Endodermal cell (in vitro differentiated cells): ENCODE results near the gene ILKAP. TPM values are rescaled to one million over a fixed set of nuclear protein-coding genes. Genes with fewer than 3 reads are reported as not detected.

Experiments
- DNase-seq: peaks from one replicate; pipeline ENCODE4 v3.0.0-alpha.2; 2017
- H3K27ac ChIP-seq: 2 replicates; pipeline ENCODE4 v1.5.1; 2013; ENCODE audit warnings: mild to moderate bottlenecking, low read depth, low read length, moderate library complexity
- H3K27me3 ChIP-seq: 2 replicates; pipeline ENCODE4 v1.6.1; 2013; ENCODE audit warnings: mild to moderate bottlenecking, low read length, moderate library complexity; ENCODE audit not compliant: insufficient read depth, control insufficient read depth, poor library complexity, severe bottlenecking
- H3K36me3 ChIP-seq: 2 replicates; pipeline ENCODE4 v1.7.0; 2013; ENCODE audit warnings: mild to moderate bottlenecking, low read length, moderate library complexity; ENCODE audit not compliant: control insufficient read depth, insufficient read depth
- H3K4me1 ChIP-seq: one replicate; pipeline ENCODE4 v1.7.0; 2013; ENCODE audit warnings: low read length; ENCODE audit not compliant: control insufficient read depth, insufficient read depth
- H3K4me3 ChIP-seq: 2 replicates; pipeline ENCODE4 v1.5.1; 2013; ENCODE audit warnings: mild to moderate bottlenecking, low read length, moderate library complexity
- H3K9ac ChIP-seq: 2 replicates; pipeline ENCODE4 v1.6.1; 2013; ENCODE audit warnings: mild to moderate bottlenecking, low read length, moderate library complexity; ENCODE audit not compliant: poor library complexity, severe bottlenecking; ENCODE audit errors: extremely low read depth
- H3K9me3 ChIP-seq: 2 replicates; pipeline ENCODE4 v1.6.1; 2013; ENCODE audit warnings: mild to moderate bottlenecking, low read length, moderate library complexity; ENCODE audit not compliant: control insufficient read depth
- H3K27ac Mint-ChIP-seq: 2 replicates; pipeline ENCODE4 v1.8.0; 2020; ENCODE audit warnings: mixed read lengths
- H3K27me3 Mint-ChIP-seq: 2 replicates; pipeline ENCODE4 v1.8.0; 2021; ENCODE audit warnings: mild to moderate bottlenecking, mixed read lengths; ENCODE audit not compliant: insufficient read depth
- H3K36me3 Mint-ChIP-seq: 2 replicates; pipeline ENCODE4 v1.8.0; 2020; ENCODE audit warnings: low read depth, mixed read lengths
- H3K4me1 Mint-ChIP-seq: 2 replicates; pipeline ENCODE4 v1.8.0; 2020; ENCODE audit warnings: mixed read lengths
- H3K4me3 Mint-ChIP-seq: 2 replicates; pipeline ENCODE4 v1.8.0; 2020; ENCODE audit warnings: mild to moderate bottlenecking, moderate library complexity, mixed read lengths
- H3K9me3 Mint-ChIP-seq: 2 replicates; pipeline ENCODE4 v1.8.0; 2020; ENCODE audit warnings: mild to moderate bottlenecking, mixed read lengths
- WGBS, 2 experiments: methylation state at CpG; one replicate each; pipeline versions ENCODE4 v1.1.5 to v1.1.7; 2013; ENCODE audit warnings: missing lambda C conversion rate in 2 of 2, mixed read lengths in 1 of 2; ENCODE audit not compliant: insufficient coverage in 1 of 2, insufficient read length in 1 of 2; 5-methylcytosine and 5-hydroxymethylcytosine counted together
- total RNA-seq, 2 donors: library from RNA; stranded (reverse); fragmentation: NEBNext Ultra II Directional in 1 of 2; extraction: Animal tissue kit (Norgen Biotek cat#: 25700) in 1 of 2; gene quantifications; 2 replicates in 1 of 2; 3 replicates in 1 of 2; pipeline ENCODE4 v1.2.1, GENCODE V29; 2021
- TF ChIP-seq, protein P1 (sequence below): fragments of 200-600 bp; sonication (generic); conservative IDR thresholded peaks from 2 replicates; pipeline ENCODE4 v1.5.0; 2021; ENCODE audit warnings: antibody characterized with exemption, mild to moderate bottlenecking

ILKAP gene
- total RNA-seq, 2 donors from 2014 or later, result 40.9 to 46.4 TPM

DNA sequence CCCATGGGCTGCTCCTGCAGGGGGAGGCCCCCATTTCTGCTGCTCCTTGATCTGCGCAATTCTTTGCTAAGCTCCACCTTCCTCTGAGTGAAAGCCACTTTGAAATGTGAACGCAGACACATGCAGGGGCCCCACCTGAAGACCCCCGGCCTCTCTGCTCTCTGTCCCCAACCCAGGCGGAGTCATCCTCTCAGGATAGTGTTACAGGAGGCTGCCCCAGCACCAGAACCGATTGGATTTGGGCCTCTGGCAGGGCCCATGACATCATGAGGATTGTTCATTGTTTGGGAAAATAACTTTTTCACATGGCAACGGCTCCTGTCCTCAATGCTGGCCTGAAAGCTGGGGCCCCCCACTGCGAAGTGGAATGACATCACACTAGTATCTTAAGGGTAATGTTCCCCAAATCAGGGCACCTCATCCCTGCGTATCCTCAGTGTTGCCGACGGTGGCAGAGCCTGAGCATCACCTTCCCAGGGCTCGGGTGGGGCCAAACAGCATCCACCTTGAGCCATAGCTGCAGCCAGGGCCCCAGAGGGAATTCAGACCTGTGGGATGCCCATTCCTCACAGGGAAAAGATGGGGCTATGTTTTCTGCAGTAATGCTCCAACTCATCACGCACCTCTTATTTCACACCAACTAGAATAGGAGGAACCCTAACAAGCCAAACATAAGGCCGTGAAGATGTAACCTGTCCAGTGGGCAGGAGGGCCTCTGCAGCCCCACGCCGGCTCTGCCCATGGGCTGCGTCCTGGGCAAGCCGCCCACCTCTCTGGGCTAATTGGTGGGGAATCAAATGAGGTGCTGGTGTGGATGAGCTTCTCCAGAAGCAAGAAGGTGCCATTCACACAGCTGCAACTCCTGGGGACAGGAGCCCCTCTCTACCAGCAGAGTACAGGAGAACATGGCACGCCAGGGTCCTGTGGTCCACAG, 47.5 kb downstream of the ILKAP start:
- 84 to 85% methylated on average over 11 to 18 of the region's 18 CpGs for WGBS, 2 experiments
- Histone ChIP-seq H3K4me1 (no peaks in the 10 kb centered on the region), H3K9me3 (no peaks in the 10 kb centered on the region), H3K9ac (no peak overlapping the region), H3K27ac (no peak overlapping the region), H3K36me3 (no peaks in the 10 kb centered on the region), H3K4me3 (no peak overlapping the region), H3K27me3 (peaks cover 20% of the 10 kb centered on the region)
- DNase-seq, result no peak
- no peak overlapping the region for H3K4me3 Mint-ChIP-seq
- peaks cover 2% of the 10 kb centered on the region for H3K4me1 Mint-ChIP-seq
- H3K27me3 Mint-ChIP-seq, result peaks cover 32% of the 10 kb centered on the region
- TF ChIP-seq, protein P1, sequence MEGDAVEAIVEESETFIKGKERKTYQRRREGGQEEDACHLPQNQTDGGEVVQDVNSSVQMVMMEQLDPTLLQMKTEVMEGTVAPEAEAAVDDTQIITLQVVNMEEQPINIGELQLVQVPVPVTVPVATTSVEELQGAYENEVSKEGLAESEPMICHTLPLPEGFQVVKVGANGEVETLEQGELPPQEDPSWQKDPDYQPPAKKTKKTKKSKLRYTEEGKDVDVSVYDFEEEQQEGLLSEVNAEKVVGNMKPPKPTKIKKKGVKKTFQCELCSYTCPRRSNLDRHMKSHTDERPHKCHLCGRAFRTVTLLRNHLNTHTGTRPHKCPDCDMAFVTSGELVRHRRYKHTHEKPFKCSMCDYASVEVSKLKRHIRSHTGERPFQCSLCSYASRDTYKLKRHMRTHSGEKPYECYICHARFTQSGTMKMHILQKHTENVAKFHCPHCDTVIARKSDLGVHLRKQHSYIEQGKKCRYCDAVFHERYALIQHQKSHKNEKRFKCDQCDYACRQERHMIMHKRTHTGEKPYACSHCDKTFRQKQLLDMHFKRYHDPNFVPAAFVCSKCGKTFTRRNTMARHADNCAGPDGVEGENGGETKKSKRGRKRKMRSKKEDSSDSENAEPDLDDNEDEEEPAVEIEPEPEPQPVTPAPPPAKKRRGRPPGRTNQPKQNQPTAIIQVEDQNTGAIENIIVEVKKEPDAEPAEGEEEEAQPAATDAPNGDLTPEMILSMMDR, result no peak
- peaks cover 4% of the 10 kb centered on the region for H3K9me3 Mint-ChIP-seq
- H3K27ac Mint-ChIP-seq, result no peak overlapping the region
- no peaks in the 10 kb centered on the region for H3K36me3 Mint-ChIP-seq

DNA sequence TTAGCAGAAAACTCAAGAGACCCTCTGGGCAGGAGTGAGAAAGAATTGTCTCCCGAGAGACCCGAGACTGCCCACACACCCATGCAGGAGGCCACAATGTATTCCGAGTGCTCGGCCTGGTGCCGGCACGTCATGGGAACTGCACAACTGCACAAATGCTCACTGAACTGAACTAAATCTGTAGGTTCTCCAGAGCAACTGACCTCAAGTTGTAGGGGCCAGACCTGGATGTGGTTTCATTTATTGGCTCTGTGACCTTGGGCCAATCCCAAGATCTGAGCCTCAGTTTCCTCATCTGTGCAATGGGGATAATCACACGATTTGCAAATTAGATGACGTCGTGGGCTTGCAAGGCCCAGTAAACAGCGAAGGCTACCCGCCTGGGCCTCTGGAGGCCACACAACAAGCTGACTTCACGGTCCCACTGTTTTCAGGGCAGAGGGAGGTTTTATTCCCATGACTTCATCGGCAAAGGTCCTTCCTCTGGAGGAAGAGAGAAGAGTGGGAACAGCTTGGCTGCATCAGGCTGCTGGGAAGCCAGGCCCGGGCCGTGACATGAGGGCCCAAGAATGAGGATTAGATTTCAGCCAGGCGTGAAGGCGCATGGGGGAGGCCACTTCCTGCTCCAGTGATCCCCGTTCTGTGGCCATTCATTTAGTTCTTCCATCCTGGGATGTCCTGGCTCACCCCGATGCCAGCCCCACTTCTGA, 48.3 kb downstream of the ILKAP start:
- Mint-ChIP-seq H3K4me1 (peaks cover 2% of the 10 kb centered on the region), H3K9me3 (peaks cover 4% of the 10 kb centered on the region), H3K4me3 (no peak overlapping the region), H3K27me3 (peaks cover 25% of the 10 kb centered on the region), H3K36me3 (no peaks in the 10 kb centered on the region), H3K27ac (no peak overlapping the region)
- Histone ChIP-seq H3K27ac (no peak overlapping the region), H3K4me3 (no peak overlapping the region), H3K36me3 (no peaks in the 10 kb centered on the region), H3K9me3 (no peaks in the 10 kb centered on the region), H3K4me1 (no peaks in the 10 kb centered on the region), H3K9ac (no peak overlapping the region), H3K27me3 (peaks cover 12% of the 10 kb centered on the region)
- WGBS, 2 experiments, result 88 to 92% methylated on average over 17 to 19 of the region's 19 CpGs
- TF ChIP-seq, protein P1, result no peak
- DNase-seq, result no peak

DNA sequence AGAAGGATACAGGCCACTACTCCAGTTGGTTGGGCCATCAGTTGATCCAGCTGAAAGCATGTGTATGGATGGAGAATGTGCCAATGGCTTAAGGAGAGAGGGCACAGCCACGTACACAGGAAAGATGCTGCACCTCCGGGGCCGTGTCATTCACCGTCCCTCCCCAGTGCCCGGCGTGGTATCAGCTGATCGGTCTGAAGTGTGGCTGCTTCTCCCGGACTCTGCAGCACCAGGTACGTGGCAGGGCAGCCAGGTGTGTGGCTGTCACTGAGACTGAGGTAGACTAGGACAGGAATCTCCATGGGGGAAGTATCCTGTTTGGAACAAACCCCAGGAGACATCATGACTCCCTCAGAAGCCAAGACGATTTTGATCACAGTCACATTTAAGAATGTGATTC, 48.9 kb downstream of the ILKAP start:
- Mint-ChIP-seq H3K4me1 (peaks cover 2% of the 10 kb centered on the region), H3K27ac (no peak overlapping the region), H3K4me3 (no peak overlapping the region), H3K9me3 (peaks cover 4% of the 10 kb centered on the region), H3K27me3 (peaks cover 19% of the 10 kb centered on the region), H3K36me3 (no peaks in the 10 kb centered on the region)
- H3K4me1 ChIP-seq, result no peaks in the 10 kb centered on the region
- H3K27me3 ChIP-seq, result peaks cover 5% of the 10 kb centered on the region
- no peaks in the 10 kb centered on the region for H3K9me3 ChIP-seq
- H3K36me3 ChIP-seq, result no peaks in the 10 kb centered on the region
- DNase-seq, result no peak
- H3K9ac ChIP-seq, result no peak overlapping the region
- no peak overlapping the region for H3K27ac ChIP-seq
- 94 to 96% methylated on average over 9 to 10 of the region's 10 CpGs for WGBS, 2 experiments
- H3K4me3 ChIP-seq, result no peak overlapping the region
- TF ChIP-seq, protein P1, result no peak
